ENCODE data around the gene MRPL36. TPM values are rescaled to one million over a fixed set of nuclear protein-coding genes. Genes with fewer than 3 reads are reported as not detected.

MRPL36 gene
- total RNA-seq, 1 donor from 2014 or later, result 57.4 TPM

DNA sequence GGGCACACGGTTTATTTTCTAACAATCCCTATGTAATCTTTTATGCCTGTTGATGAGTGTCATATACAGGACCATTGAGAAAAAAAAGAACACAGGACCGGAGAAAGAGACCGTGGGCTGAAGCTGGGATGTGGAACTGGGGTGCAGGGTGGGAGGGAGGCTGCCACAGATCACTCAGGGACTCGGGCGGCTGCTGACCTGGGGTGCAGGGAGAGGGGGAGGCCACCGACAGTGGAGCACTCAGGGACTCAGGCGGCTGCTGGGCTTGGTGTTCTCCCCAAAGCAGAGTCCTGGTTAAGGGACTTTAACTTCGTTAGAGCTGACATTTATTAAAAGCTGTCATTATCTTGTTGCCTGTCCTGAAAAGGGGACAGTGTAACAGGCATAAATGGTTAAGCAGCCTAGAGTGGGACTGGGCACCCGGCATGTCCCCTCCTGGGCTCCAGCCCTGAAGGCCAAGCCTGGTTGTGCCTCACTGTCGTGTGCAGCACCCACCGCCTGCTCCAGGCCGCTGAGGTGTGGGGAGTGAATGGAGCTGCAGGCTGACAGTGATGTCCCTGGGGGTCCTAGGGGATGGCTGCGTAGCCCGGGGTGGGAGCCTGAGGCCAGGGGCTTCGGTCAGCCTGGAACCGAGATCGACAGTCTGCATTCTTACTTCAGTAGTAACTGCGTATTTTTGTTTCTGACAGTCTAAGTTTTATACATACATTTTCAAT, 15.6 kb upstream of the MRPL36 start:
- H3K4me3 ChIP-seq, result no peak overlapping the region
- no peaks in the 10 kb centered on the region for H3K27me3 ChIP-seq (ENCODE audit: low read depth)
- peaks cover 19% of the 10 kb centered on the region for H3K4me1 ChIP-seq
- H3K27ac ChIP-seq (replicated peaks), result no peak overlapping the region
- no peaks in the 10 kb centered on the region for H3K9me3 ChIP-seq (replicated peaks)
- peaks cover 90% of the 10 kb centered on the region for H3K36me3 ChIP-seq
- intact Hi-C loops (cut with micrococcal nuclease), result no loop called here
- TF ChIP-seq, protein P1, sequence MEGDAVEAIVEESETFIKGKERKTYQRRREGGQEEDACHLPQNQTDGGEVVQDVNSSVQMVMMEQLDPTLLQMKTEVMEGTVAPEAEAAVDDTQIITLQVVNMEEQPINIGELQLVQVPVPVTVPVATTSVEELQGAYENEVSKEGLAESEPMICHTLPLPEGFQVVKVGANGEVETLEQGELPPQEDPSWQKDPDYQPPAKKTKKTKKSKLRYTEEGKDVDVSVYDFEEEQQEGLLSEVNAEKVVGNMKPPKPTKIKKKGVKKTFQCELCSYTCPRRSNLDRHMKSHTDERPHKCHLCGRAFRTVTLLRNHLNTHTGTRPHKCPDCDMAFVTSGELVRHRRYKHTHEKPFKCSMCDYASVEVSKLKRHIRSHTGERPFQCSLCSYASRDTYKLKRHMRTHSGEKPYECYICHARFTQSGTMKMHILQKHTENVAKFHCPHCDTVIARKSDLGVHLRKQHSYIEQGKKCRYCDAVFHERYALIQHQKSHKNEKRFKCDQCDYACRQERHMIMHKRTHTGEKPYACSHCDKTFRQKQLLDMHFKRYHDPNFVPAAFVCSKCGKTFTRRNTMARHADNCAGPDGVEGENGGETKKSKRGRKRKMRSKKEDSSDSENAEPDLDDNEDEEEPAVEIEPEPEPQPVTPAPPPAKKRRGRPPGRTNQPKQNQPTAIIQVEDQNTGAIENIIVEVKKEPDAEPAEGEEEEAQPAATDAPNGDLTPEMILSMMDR (IDR thresholded peaks at IDR 0.05; ENCODE audit: borderline replicate concordance), result no peak
- DNase-seq, result no peak

DNA sequence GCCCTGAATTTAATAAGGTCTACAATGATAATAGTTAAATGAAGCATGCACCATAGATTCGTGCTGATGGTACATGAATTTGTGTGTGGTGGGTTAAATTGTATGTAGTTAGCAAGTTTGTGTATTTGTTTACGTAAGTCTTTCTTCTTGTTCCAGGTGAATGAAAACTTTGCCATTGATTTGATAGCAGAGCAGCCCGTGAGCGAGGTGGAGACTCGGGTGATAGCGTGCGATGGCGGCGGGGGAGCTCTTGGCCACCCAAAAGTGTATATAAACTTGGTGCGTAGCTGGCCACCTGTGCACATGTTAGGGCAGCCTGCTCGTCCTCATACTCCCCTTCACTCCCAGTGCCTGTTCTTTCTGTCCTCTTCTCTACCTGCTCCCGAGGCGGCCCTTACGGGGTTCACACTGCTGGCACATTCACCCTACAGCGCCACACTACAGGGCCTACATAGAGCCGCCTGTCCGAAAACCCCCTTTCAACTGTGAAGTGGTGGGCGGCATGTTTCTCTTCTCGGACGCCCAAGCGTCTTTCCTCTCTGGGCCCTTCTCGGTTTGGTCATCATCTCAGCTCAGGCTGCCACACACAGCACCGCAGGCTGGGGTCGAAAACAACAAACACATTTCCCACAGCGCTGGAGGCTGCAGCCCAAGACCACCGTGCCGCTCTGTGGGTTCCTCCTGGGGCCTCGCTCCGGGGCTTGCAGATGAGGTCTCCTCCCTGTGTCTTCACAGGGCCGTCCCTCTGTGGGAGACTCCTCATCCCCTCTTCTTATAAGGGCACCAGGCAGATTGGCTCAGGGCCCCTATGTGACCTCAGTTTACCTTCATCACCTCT, 14.8 kb upstream of the MRPL36 start:
- no peak for DNase-seq
- peaks cover 90% of the 10 kb centered on the region for H3K36me3 ChIP-seq
- no peaks in the 10 kb centered on the region for H3K27me3 ChIP-seq (ENCODE audit: low read depth)
- H3K4me1 ChIP-seq, result peaks cover 23% of the 10 kb centered on the region
- H3K9me3 ChIP-seq (replicated peaks), result no peaks in the 10 kb centered on the region
- H3K27ac ChIP-seq (replicated peaks), result no peak overlapping the region
- TF ChIP-seq, protein P1 (IDR thresholded peaks at IDR 0.05; ENCODE audit: borderline replicate concordance), result no peak
- intact Hi-C loops (cut with micrococcal nuclease), result no loop called here
- no peak overlapping the region for H3K4me3 ChIP-seq

DNA sequence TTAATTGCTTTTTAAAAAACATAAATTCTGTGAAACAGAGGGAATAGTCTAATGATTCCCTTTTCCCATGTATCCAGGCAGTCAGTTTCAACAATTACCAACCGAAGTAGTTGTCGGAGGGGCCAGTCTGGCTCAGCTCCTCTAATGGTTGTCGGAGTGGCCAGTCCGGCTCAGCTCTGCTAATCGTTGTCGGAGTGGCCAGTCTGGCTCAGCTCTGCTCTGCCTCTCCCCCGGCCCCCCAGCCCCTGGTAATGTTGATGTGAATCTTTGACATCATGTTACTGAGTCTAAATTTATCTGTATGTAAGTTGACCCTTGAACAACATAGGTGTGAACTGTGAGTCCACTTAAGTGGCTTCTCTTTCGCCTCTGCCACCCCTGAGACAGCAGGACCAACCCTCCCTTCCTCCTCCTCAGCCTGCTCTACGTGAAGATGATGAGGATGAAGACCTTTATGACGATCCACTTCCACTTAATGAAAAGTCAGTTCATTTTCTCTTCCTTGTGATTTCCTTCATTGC, 11.0 kb upstream of the MRPL36 start:
- H3K4me1 ChIP-seq, result peaks cover 58% of the 10 kb centered on the region
- H3K36me3 ChIP-seq, result peaks cover 91% of the 10 kb centered on the region
- TF ChIP-seq, protein P1 (IDR thresholded peaks at IDR 0.05; ENCODE audit: borderline replicate concordance), result no peak
- H3K4me3 ChIP-seq, result no peak overlapping the region
- no peak overlapping the region for H3K27ac ChIP-seq (replicated peaks)
- no peaks in the 10 kb centered on the region for H3K9me3 ChIP-seq (replicated peaks)
- no peak for DNase-seq
- intact Hi-C loops (cut with micrococcal nuclease), result no loop called here
- H3K27me3 ChIP-seq (ENCODE audit: low read depth), result no peaks in the 10 kb centered on the region

DNA sequence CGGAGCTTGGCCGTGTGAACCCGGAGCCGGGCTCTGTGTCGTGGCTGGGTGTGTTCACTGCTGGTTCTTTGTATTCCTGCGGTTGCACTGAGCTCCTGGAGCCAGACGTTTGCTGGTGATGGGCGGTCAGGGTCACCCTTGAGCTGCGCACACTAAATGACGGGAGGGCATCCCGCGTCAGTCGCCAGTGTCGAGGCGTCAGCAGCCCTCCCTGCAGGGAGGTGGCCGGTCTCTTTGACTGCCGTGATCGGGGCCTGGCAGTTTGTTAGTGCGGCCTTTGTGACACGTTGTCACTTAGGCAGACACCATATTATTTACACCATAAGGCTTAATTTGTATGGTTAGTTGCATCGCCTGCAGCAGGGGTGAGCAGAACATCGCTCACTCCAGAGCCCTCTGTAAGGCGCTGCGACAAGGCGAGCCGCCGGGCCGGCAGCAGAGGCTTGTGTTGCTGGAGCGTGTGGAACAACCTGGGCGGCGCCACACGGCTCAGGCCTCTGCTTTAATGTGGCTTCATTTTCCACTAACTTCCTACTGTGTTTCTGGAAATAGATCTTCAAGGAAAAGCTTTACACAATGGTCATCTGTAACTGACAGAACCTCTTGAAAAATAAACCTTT, 9.9 kb upstream of the MRPL36 start:
- no peak for DNase-seq
- TF ChIP-seq, protein P1 (IDR thresholded peaks at IDR 0.05; ENCODE audit: borderline replicate concordance), result no peak
- intact Hi-C loops (cut with micrococcal nuclease), result no loop called here

DNA sequence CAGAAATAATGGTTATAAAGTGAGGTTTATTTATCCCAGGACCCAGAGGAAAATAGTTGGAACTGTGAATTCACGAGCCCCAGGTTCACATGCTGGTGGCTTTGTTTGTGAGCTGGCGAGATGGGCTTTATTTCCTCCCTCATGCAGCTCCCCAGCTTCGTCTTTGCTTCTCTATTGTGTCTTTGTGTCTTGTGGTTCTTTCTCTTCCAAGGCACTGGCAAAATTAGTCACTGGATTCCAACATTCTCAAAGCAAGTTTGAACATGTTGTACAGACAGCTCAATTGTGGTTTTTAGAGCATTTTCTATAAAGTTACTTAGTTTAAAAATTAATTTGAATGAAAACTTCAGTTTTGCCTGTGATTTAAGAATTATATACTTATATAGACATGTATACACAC, 8.8 kb upstream of the MRPL36 start:
- peaks cover 80% of the 10 kb centered on the region for H3K4me1 ChIP-seq
- H3K27me3 ChIP-seq (ENCODE audit: low read depth), result no peaks in the 10 kb centered on the region
- no peak overlapping the region for H3K4me3 ChIP-seq
- no peaks in the 10 kb centered on the region for H3K9me3 ChIP-seq (replicated peaks)
- intact Hi-C loops (cut with micrococcal nuclease), result no loop called here
- TF ChIP-seq, protein P1 (IDR thresholded peaks at IDR 0.05; ENCODE audit: borderline replicate concordance), result no peak
- H3K36me3 ChIP-seq, result peaks cover 91% of the 10 kb centered on the region
- no peak for DNase-seq
- no peak overlapping the region for H3K27ac ChIP-seq (replicated peaks)

More for the DNA sequence above, 9.9 kb upstream of the MRPL36 start:
- Histone ChIP-seq H3K27me3 (ENCODE audit: low read depth) (no peaks in the 10 kb centered on the region), H3K27ac (replicated peaks) (no peak overlapping the region), H3K36me3 (peaks cover 91% of the 10 kb centered on the region), H3K4me3 (no peak overlapping the region), H3K9me3 (replicated peaks) (no peaks in the 10 kb centered on the region), H3K4me1 (peaks cover 69% of the 10 kb centered on the region)

All from left ventricle myocardium inferior (tissue), 1 donor.